DOHH2 (cell line): ENCODE results near the gene PPP4R2.

ENCODE experiments used
- CTCF ChIP-seq: fragments of 200-600 bp; sonication (generic); IDR thresholded peaks from one replicate; pipeline ENCODE4 v1.5.1; 2014; ENCODE audit warnings: antibody characterized with exemption, mild to moderate bottlenecking, low read depth, low read length; ENCODE audit not compliant: poor library complexity, severe bottlenecking
- EZH2phosphoT487 ChIP-seq: fragments of 200-600 bp; sonication (generic); IDR thresholded peaks from 2 replicates; pipeline ENCODE4 v1.6.1; 2017; ENCODE audit warnings: borderline replicate concordance, mild to moderate bottlenecking, antibody characterized with exemption, low read length, moderate library complexity, mixed read lengths

GRCh38 chr3:73055583-73055982 lies 59.0 kb downstream of the PPP4R2 start:
- TF ChIP-seq CTCF (no peak), EZH2phosphoT487 (no peak)
